DMS 273 (cell line): Measurements from ENCODE around the gene ACTA2.
"Not testable (repeated sequence)": the region's sequence is repeated elsewhere in the genome, so short reads cannot be mapped to it uniquely, and the experiment has no call there.

ENCODE experiments used
- DNase-seq: peaks from one replicate; lab custom pipeline; 2025; ENCODE audit not compliant: unreplicated experiment; lab: John Stamatoyannopoulos, UW

The ACTA2 gene

DNA sequence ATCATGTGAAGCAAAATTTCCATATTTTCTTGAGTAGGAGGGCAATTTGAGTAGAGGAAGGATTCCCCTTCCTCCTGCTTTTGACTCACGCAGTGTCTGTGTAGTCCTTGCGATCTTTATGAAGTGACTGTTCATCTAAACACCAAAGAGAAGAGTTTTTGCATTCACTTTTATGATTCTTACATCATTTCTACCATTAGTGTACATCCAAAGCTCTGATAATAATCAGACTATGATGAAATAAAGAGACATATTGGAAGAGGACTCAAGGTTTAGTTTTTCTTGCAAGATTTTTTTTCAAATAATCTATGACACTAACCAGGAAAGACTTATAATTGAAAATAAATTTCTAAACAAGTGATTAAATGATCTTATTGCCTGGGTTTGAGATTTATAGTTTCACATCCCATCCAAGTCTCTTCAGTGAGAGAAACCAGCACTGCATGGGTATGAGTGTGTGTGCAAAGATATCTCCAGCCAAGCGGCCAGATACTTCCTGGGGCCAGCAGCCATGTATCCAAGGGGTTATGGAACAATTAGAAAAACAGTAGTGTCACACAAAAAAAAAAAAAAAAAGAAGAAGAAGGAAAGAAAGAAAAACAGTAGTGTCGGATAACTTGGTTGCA lies 2.0 kb upstream of the ACTA2 start:
- DNase-seq, result no peak

DNA sequence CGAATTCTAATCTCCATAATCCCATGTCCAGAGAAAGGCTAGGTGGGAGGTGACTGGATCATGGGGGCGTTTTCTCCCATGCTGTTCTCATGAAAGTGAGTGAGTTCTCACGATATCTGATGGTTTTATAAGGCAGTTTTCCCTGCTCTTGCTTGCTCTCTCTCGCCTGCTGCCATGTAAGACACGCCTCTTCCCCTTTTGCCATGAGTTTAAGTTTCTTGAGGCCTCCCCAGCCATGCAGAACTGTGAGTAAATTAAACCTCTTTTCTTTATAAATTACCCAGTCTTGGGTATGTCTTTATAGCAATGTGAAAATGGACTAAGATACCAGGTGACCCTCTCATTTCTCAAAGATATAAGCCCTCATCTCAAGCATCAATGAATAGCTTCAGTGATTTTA lies 1.1 kb upstream of the ACTA2 start:
- no peak for DNase-seq

GRCh38 chr10:88949912-88950837 lies 2.4 kb downstream of the ACTA2 start:
- DNase-seq, result peak; percentile 6

GRCh38 chr10:88949051-88949450 lies 3.5 kb downstream of the ACTA2 start:
- no peak for DNase-seq

- no peak for DNase-seq
Observed at GRCh38 chr10:88946965-88947590, 5.5 kb downstream of the ACTA2 start.

DNA sequence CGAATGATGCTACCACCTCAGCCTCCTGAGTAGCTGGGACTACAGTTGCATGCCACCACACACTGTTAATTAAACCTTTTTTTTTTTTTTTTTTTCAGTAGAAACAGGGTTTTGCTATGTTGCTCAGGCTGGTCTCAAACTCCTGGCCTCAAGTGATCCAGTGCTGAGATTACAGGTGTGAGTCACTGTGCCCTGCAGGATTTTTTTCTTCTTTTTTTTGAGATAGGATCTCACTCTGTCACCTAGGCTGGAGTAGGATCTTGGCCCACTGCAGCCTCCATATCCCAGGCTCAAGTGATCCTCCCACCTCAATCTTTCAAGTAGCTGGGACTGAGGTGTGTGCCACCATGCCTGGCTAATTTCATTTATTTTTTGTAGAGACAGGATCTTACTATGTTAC lies 6.4 kb downstream of the ACTA2 start:
- no peak for DNase-seq

DNA sequence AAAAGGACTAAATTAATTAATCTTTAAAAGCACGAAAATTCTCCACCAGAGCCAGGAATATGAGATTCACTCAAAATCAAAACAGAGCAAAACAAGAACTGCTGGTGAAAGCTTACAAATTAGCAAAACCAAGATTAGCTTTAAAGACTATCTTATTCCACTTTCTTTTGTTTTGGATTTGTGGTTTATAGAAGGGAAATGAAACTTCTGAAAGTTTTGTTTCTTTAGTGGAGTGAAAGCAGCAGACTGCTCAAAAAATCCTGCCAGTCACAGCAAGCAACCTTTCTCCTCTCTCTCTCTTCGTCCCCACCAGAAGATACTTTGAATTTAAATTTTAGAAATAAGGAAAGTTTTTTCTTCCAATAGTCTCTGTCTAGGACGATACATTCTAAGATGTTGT lies 7.8 kb downstream of the ACTA2 start:
- no peak for DNase-seq

DNA sequence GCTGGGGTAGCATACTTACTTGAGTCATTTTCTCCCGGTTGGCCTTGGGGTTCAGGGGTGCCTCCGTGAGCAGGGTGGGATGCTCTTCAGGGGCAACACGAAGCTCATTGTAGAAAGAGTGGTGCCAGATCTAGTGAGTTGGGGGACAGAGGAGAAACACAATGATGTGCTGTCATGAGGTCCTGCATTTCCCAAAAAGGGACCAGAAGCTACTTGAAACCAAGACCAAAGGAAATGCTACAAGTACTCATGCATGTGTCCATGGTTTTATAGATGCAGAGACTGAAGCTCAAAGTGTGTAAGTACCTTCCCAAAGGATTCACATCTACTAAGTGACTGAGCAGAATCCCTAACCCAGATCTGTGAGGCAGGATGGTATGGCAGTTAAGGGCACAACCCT lies 8.8 kb downstream of the ACTA2 start:
- no peak for DNase-seq

- no peak for DNase-seq
Observed at GRCh38 chr10:88941026-88941425, 11.5 kb downstream of the ACTA2 start.

DNA sequence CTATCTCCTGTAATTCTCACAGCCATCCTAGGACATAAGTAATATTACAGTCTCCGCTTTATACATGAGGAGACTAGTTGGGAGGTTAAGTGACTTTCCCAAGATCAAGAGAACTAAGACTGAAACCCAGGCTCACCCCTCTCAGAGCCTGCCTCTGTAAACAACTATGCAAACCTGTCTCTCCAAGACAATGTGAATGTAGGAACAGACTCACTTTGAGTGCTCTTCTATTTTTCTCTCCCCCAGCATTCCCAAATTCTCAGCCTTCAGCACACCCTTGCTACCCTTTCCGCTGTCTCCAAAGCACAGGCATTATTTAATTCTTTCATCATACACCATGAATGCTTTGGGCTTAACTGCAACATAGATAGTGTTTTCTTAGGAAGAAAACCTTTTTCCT lies 13.6 kb downstream of the ACTA2 start:
- DNase-seq, result no peak

GRCh38 chr10:88938039-88938438 lies 14.5 kb downstream of the ACTA2 start:
- DNase-seq, result no peak

- DNase-seq, result no peak
Observed at GRCh38 chr10:88936656-88937055, 15.9 kb downstream of the ACTA2 start.

- DNase-seq, result peak; percentile 81
Observed at GRCh38 chr10:88934900-88935672, 17.5 kb downstream of the ACTA2 start.

DNA sequence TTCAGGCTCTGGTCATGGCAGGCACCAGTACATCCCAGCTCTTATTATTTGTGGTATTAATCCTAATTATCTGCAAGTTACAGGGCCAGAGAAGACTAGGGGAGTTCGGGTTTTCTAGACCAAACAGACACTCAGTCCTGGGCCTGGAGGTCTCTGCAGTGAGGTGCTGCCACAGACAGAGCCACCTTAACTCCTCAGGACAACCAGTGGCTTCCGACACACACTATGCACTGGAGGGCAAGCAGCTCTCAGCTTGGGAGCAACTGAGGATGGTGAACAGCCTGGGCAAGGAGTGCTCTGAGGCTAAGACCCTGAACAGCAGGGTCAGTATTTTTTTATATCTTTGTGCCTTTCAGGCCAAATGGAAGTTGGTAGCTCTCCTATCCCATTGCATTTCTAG lies 19.0 kb downstream of the ACTA2 start:
- no peak for DNase-seq

GRCh38 chr10:88932539-88933256 lies 19.9 kb downstream of the ACTA2 start:
- peak; percentile 82 for DNase-seq

DNA sequence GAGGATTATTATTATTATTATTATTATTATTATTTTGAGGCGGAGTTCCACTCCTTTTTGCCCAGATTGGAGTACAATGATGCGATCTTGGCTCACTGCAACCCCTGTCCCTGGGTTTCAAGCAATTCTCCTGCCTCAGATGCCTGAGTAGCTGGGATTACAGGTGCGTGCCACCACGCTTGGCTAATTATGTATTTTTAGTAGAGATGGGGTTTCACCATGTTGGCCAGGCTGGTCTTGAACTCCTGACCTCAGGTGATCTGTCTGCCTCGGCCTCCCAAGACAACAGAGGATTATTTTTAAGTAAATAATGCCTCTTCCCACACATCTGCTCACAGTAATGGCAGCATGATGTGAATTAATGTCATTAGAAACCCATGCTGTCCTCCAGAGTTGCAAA lies 20.5 kb downstream of the ACTA2 start:
- DNase-seq, result not testable (repeated sequence)

DNA sequence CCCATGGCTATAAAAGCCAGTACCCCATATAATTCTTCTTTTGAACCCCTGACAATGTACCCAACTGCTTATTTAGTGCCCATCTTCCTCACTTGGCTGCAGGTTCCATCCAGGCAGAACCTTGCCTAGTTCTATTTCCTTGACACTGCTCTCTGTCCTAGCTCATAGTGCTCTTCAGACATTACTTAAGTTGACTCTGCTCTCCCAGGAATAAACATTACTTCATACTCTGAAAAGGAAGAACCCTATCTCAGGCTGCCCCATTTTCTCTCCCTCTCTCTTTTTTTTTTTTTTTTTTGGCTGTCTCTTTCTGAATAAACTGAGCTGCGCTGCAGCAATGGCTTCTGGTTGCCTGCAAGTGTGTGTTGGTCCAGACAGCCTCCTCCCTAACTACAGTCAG lies 21.0 kb downstream of the ACTA2 start:
- no peak for DNase-seq

DNA sequence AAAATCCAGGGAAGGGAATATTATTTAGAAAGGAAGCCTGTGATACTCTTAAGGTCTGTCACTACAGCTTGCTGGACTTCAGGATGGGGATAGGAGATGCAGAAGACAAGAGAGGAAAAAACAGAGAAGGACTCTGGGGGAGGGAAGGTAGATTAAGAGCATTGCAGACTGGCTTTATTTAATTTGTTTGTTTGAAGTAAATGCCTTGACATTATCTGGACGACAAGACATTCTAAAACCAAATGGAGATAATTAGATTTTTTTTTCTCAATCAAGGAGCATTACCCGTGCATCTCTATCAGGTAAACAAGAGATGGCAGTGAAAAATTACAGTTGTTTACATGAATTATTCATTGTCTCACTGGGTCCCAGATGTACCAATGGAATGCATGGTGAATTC lies 24.3 kb downstream of the ACTA2 start:
- DNase-seq, result no peak

DNA sequence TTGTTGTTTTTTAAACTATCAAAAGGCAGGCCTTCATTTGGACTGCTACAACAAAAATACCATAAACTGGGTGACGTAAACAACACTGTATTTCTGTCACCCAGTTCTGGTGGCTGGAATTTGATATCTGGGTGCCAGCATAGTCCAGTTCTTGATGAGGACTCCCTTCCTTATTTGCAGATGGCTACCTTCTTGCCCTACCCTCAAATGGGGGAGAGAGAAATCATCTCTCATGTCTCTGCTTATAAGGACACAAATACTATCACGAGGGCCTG lies 25.2 kb downstream of the ACTA2 start:
- DNase-seq, result no peak

DNA sequence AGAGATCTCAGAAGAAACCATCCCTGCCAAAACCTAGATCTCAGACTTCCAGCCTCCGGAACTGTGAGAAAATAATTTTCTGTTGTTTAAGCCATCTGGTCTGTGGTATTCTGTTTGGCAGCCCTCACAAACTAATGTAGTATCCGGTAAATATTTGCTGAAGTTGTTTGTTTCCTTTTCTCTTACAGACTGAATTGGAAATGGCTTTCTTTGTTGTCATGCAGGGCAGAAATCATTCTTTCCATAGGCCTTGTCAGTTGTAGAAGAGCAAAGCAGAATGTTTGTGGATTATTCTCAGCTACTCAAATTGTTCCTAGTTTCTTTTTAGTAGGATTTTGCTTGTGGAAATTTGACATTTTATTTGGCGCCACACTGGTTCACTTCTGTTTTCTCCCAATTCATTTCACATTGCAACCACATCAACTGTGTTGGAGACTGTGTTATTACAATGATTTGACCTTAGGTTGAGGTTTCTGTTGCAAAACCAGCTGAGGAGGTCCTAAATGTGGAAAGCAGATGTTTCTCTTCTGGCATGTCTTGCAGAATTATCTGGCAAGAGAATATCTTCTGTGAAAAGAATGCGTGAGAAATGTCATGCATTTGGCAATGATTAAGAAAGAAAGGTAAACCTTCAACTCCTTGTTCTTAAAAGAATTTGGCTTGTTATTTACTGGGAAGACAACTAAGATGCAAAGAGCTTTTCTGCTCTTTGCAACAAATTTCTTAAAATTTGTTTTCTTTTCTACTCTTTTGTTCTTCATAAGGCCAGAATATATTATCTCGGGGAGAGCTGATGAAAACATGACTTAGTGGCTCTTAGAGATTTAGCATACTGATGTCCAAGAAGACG lies 25.8 kb downstream of the ACTA2 start:
- peak; percentile 1 for DNase-seq
